Measurements from ENCODE around the gene ENTREP1. TPM values are rescaled to one million over a fixed set of nuclear protein-coding genes. Genes with fewer than 3 reads are reported as not detected.

Gene ENTREP1
- total RNA-seq, 2 experiments from 2014 or later = not detected

DNA sequence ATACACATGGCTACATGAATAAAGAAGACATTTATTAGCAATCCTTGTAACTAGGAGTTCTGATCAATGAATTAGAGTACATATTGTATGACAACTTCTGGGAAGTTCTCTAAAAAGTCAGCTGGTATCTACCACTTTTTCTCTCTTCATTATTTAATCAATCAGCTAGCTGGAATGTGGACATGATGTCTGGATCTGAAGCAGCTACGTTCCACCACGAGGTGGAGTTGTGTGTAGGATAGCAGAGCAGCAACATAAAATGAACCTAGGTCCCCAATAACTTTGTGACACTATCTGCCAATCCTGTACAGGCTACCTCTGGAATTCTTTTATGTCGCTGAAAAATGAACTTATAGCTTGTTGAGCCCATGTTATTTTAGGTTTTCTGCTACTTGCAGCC lies 32.9 kb upstream of the ENTREP1 start:
- POLR2A ChIA-PET = no interaction called here
- no peak for DNase-seq (ENCODE audit: low spot score)
- TF ChIP-seq, protein P1, sequence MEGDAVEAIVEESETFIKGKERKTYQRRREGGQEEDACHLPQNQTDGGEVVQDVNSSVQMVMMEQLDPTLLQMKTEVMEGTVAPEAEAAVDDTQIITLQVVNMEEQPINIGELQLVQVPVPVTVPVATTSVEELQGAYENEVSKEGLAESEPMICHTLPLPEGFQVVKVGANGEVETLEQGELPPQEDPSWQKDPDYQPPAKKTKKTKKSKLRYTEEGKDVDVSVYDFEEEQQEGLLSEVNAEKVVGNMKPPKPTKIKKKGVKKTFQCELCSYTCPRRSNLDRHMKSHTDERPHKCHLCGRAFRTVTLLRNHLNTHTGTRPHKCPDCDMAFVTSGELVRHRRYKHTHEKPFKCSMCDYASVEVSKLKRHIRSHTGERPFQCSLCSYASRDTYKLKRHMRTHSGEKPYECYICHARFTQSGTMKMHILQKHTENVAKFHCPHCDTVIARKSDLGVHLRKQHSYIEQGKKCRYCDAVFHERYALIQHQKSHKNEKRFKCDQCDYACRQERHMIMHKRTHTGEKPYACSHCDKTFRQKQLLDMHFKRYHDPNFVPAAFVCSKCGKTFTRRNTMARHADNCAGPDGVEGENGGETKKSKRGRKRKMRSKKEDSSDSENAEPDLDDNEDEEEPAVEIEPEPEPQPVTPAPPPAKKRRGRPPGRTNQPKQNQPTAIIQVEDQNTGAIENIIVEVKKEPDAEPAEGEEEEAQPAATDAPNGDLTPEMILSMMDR (conservative IDR thresholded peaks at IDR 0.05; ENCODE audit: low read length) = 0 out of 2 replicates have a peak, but pooled peaks have one; percentile 35
- no peak for TF ChIP-seq EZH2phosphoT487 (IDR thresholded peaks at IDR 0.05; ENCODE audit: borderline replicate concordance, low read depth, low read length)

DNA sequence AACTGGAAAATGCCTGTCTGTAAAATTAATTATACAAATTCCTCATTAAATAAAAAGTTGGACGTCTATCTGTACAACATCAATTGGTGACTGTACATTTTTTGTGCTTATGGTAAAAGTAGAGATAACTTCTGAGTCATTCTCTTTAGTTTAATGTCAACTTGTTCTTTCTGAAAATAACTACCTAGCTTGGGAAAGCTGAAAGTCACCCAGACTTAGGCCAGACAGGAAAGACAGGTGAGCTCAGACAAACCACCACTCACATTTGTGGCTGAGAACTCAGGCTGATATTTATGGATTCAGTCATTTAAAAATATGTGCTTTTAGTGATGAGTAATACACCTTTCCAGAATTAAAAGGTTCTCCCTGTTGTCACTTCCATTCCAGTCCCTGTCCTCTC lies 31.9 kb upstream of the ENTREP1 start:
- no peak for DNase-seq (ENCODE audit: low spot score)
- no TSS peak for BruUV-seq (replicated peaks)
- Histone ChIP-seq H3K36me3 (ENCODE audit: insufficient read depth, low read length) (no peaks in the 10 kb centered on the region), H3K4me1 (ENCODE audit: insufficient read depth, low read length, poor library complexity, severe bottlenecking) (no peaks in the 10 kb centered on the region), H4K20me1 (ENCODE audit: insufficient read depth, low read length) (no peaks in the 10 kb centered on the region), H3K27ac (ENCODE audit: low read depth, low read length, poor library complexity, severe bottlenecking) (no peak overlapping the region), H3K4me3 (ENCODE audit: low read depth, low read length, poor library complexity, severe bottlenecking) (no peak overlapping the region), H3K79me2 (ENCODE audit: insufficient read depth, low read depth, low read length) (no peaks in the 10 kb centered on the region), H3K9me3 (ENCODE audit: low read length) (no peaks in the 10 kb centered on the region), H3K4me2 (ENCODE audit: low read length) (no peak overlapping the region), H2AFZ (ENCODE audit: low read length) (no peak overlapping the region), H3K9me2 (ENCODE audit: insufficient read depth, low read length) (no peaks in the 10 kb centered on the region)
- POLR2A ChIA-PET = no interaction called here
- intact Hi-C loops (cut with micrococcal nuclease; ENCODE audit: unreplicated experiment) = no loop called here
- CTCF ChIA-PET (ENCODE audit: unreplicated experiment) = no interaction called here
- TF ChIP-seq EZH2phosphoT487 (IDR thresholded peaks at IDR 0.05; ENCODE audit: borderline replicate concordance, low read depth, low read length) = no peak
- TF ChIP-seq, protein P1 (conservative IDR thresholded peaks at IDR 0.05; ENCODE audit: low read length) = no peak

More for the DNA sequence above, 32.9 kb upstream of the ENTREP1 start:
- Histone ChIP-seq H3K79me2 (ENCODE audit: insufficient read depth, low read depth, low read length) (no peaks in the 10 kb centered on the region), H3K4me1 (ENCODE audit: insufficient read depth, low read length, poor library complexity, severe bottlenecking) (no peaks in the 10 kb centered on the region), H3K36me3 (ENCODE audit: insufficient read depth, low read length) (no peaks in the 10 kb centered on the region), H3K9me3 (ENCODE audit: low read length) (no peaks in the 10 kb centered on the region), H3K27ac (ENCODE audit: low read depth, low read length, poor library complexity, severe bottlenecking) (no peak overlapping the region), H3K9me2 (ENCODE audit: insufficient read depth, low read length) (no peaks in the 10 kb centered on the region), H3K4me3 (ENCODE audit: low read depth, low read length, poor library complexity, severe bottlenecking) (no peak overlapping the region), H3K4me2 (ENCODE audit: low read length) (no peak overlapping the region), H4K20me1 (ENCODE audit: insufficient read depth, low read length) (no peaks in the 10 kb centered on the region), H2AFZ (ENCODE audit: low read length) (no peak overlapping the region)
- CTCF ChIA-PET (ENCODE audit: unreplicated experiment) = no interaction called here
- intact Hi-C loops (cut with micrococcal nuclease; ENCODE audit: unreplicated experiment) = no loop called here
- BruUV-seq (replicated peaks) = no TSS peak

DNA sequence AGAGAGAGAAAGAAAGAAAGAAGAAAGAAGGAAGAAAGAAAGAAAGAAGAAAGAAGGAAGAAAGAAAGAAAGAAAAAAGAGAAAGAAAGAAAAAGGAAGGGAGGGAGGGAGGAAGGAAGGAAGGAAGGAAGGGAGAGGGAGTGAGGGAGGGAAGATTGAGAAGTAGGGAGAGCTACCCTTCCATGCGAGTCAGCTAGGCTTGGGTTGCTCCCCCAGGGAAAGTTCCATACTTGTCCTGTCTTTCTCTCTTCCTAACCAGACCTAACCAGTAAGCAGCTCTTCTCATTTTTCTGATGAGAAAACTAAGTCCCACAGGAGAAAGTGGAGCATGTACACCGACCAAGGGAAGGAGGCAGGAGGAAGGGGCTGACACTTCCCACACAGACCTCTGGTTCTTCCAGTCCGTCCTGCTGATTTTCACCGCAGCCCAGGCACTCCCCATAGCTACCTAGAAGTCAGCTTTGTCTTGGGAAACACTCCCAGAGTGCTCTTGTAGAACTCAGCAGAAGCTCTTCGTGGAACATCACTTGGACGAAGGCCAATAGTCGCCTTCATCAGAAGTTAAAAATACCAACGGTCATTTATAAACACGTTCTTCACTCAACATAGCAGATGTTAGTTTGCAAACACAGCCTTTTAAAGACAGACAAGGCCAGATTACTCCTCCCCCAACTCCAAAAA lies 29.0 kb upstream of the ENTREP1 start:
- POLR2A ChIA-PET = no interaction called here

More for the DNA sequence above, 29.0 kb upstream of the ENTREP1 start:
- Histone ChIP-seq H3K9me2 (ENCODE audit: insufficient read depth, low read length) (no peaks in the 10 kb centered on the region), H3K79me2 (ENCODE audit: insufficient read depth, low read depth, low read length) (no peaks in the 10 kb centered on the region), H3K4me3 (ENCODE audit: low read depth, low read length, poor library complexity, severe bottlenecking) (no peak overlapping the region), H3K9me3 (ENCODE audit: low read length) (no peaks in the 10 kb centered on the region), H3K4me2 (ENCODE audit: low read length) (no peak overlapping the region), H2AFZ (ENCODE audit: low read length) (no peak overlapping the region), H3K36me3 (ENCODE audit: insufficient read depth, low read length) (no peaks in the 10 kb centered on the region), H3K4me1 (ENCODE audit: insufficient read depth, low read length, poor library complexity, severe bottlenecking) (no peaks in the 10 kb centered on the region), H4K20me1 (ENCODE audit: insufficient read depth, low read length) (no peaks in the 10 kb centered on the region), H3K27ac (ENCODE audit: low read depth, low read length, poor library complexity, severe bottlenecking) (no peak overlapping the region)
- CTCF ChIA-PET (ENCODE audit: unreplicated experiment) = no interaction called here
- intact Hi-C loops (cut with micrococcal nuclease; ENCODE audit: unreplicated experiment) = no loop called here
- TF ChIP-seq EZH2phosphoT487 (IDR thresholded peaks at IDR 0.05; ENCODE audit: borderline replicate concordance, low read depth, low read length) = no peak
- no TSS peak for BruUV-seq (replicated peaks)
- DNase-seq (ENCODE audit: low spot score) = no peak
